ENCODE data around the gene ENOX2. TPM values are rescaled to one million over a fixed set of nuclear protein-coding genes. Genes with fewer than 3 reads are reported as not detected.

The ENOX2 gene
- total and polyA plus RNA-seq, 2 of the 13 experiments (the other 11 are each of a cell fraction or from before 2014, with no cell fraction given): 5.9 to 8.5 TPM

DNA sequence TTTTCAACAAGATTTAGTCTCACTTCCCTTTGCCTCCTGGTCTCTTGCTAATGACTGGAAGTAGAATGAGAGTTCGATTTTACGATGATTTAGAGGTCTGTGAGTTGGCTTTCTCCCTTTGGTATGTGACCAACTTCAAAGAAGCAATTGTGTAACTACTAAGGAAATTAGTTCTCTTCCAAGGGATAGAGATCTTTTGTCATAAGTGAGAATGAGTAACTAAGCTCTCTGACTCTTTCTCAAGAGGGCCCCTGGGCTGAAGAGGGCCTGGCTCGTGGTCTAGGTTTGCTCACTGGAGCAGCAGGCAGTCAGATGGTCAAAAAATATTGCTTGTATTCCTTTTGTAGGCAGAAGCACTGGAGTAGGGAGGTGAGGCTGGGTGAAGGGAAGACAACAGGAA, 176.3 kb downstream of the ENOX2 start:
- CTCF ChIA-PET (ENCODE audit: low intra/inter-chr PET ratio, low total read pairs): no interaction called here
- Histone ChIP-seq H2AFZ (ENCODE audit: low read length) (no peak overlapping the region), H3K4me3 (replicated peaks in 1 of 3; ENCODE audit: insufficient read depth in 1 of 3, low read depth in 2 of 3, low read length in 3 of 3) (no peak overlapping the region), H3K4me1 (ENCODE audit: insufficient read depth, low read length) (no peaks in the 10 kb centered on the region), H3K27me3 (ENCODE audit: control insufficient read depth in 1 of 2, insufficient read depth in 2 of 2, low read length in 2 of 2) (no peaks in the 10 kb centered on the region), H3K36me3 (replicated peaks in 1 of 2; ENCODE audit: control insufficient read depth in 1 of 2, insufficient read depth in 2 of 2, low read length in 2 of 2) (no peaks in the 10 kb centered on the region), H3K27ac (ENCODE audit: extremely low read length, insufficient read depth, low read length) (no peak overlapping the region), H3K4me2 (ENCODE audit: low read depth, low read length) (no peak overlapping the region), H4K20me1 (ENCODE audit: insufficient read depth, low read length) (no peaks in the 10 kb centered on the region), H3K9ac (ENCODE audit: insufficient read depth, low read depth, low read length) (no peak overlapping the region), H3K79me2 (ENCODE audit: insufficient read depth, low read length) (no peaks in the 10 kb centered on the region), H3K9me3 (ENCODE audit: low read length) (peaks cover 8% of the 10 kb centered on the region)
- no TSS peak for BruUV-seq (replicated peaks)
- 93% methylated on average over 3 of the region's 3 CpGs for WGBS (ENCODE audit: low lambda C conversion rate)
- POLR2A ChIA-PET: no interaction called here
- DNase-seq (ENCODE audit: low spot score): no peak
- TF ChIP-seq, protein P1, sequence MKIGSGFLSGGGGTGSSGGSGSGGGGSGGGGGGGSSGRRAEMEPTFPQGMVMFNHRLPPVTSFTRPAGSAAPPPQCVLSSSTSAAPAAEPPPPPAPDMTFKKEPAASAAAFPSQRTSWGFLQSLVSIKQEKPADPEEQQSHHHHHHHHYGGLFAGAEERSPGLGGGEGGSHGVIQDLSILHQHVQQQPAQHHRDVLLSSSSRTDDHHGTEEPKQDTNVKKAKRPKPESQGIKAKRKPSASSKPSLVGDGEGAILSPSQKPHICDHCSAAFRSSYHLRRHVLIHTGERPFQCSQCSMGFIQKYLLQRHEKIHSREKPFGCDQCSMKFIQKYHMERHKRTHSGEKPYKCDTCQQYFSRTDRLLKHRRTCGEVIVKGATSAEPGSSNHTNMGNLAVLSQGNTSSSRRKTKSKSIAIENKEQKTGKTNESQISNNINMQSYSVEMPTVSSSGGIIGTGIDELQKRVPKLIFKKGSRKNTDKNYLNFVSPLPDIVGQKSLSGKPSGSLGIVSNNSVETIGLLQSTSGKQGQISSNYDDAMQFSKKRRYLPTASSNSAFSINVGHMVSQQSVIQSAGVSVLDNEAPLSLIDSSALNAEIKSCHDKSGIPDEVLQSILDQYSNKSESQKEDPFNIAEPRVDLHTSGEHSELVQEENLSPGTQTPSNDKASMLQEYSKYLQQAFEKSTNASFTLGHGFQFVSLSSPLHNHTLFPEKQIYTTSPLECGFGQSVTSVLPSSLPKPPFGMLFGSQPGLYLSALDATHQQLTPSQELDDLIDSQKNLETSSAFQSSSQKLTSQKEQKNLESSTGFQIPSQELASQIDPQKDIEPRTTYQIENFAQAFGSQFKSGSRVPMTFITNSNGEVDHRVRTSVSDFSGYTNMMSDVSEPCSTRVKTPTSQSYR (CRISPR knock-in tag; IDR thresholded peaks at IDR 0.05; ENCODE audit: borderline replicate concordance): no peak
- TF ChIP-seq SNAI1 (CRISPR knock-in tag; IDR thresholded peaks at IDR 0.05; ENCODE audit: borderline replicate concordance): no peak
- TF ChIP-seq ZNF207 (IDR thresholded peaks at IDR 0.05; ENCODE audit: borderline replicate concordance): no peak
- no peak for FAIRE-seq
- intact Hi-C loops (cut with micrococcal nuclease; ENCODE audit: unreplicated experiment): no loop called here
- in situ Hi-C loops (cut with HindIII; ENCODE audit: extremely low pct_ligation_motif_present, low pct_unique_long_range_greater_than_20kb): no loop called here
- ATAC-seq: no peak

DNA sequence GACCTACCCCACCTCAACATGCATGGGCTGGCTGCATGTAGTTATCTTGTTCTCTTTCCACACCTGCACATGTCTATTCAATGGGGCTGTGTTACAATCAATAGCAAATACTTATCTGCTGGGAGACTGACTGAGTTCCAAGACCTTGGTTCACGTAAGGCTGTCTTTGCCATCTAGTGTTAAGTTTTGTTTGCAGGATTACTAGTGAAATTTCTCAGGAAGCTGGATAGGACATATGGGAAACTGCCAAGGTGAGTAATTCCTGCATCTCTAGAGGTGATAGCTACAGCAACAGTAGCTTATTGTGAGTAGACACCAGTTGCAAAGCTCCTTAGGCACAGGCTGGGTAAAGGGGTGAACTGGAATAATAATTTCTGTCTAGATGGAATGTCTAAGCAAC, 177.5 kb downstream of the ENOX2 start:
- Histone ChIP-seq H3K4me2 (ENCODE audit: low read depth, low read length) (no peak overlapping the region), H3K27ac (ENCODE audit: extremely low read length, insufficient read depth, low read length) (no peak overlapping the region), H3K27me3 (ENCODE audit: control insufficient read depth in 1 of 2, insufficient read depth in 2 of 2, low read length in 2 of 2) (no peaks in the 10 kb centered on the region), H4K20me1 (ENCODE audit: insufficient read depth, low read length) (no peaks in the 10 kb centered on the region), H3K9ac (ENCODE audit: insufficient read depth, low read depth, low read length) (no peak overlapping the region), H3K4me1 (ENCODE audit: insufficient read depth, low read length) (no peaks in the 10 kb centered on the region), H3K9me3 (ENCODE audit: low read length) (peaks cover 7% of the 10 kb centered on the region), H2AFZ (ENCODE audit: low read length) (no peak overlapping the region), H3K36me3 (replicated peaks in 1 of 2; ENCODE audit: control insufficient read depth in 1 of 2, insufficient read depth in 2 of 2, low read length in 2 of 2) (no peaks in the 10 kb centered on the region), H3K4me3 (replicated peaks in 1 of 3; ENCODE audit: insufficient read depth in 1 of 3, low read depth in 2 of 3, low read length in 3 of 3) (no peak overlapping the region), H3K79me2 (ENCODE audit: insufficient read depth, low read length) (no peaks in the 10 kb centered on the region)
- ATAC-seq (no peak), DNase-seq (ENCODE audit: low spot score) (no peak), FAIRE-seq (no peak)
- WGBS (ENCODE audit: low lambda C conversion rate): no CpG with 5 or more reads among the region's 1 CpG
- CTCF ChIA-PET (ENCODE audit: low intra/inter-chr PET ratio, low total read pairs): no interaction called here
- intact Hi-C loops (cut with micrococcal nuclease; ENCODE audit: unreplicated experiment) (no loop called here), in situ Hi-C loops (cut with HindIII; ENCODE audit: extremely low pct_ligation_motif_present, low pct_unique_long_range_greater_than_20kb) (no loop called here)
- no TSS peak for BruUV-seq (replicated peaks)
- TF ChIP-seq ZNF441 (CRISPR knock-in tag; IDR thresholded peaks at IDR 0.05; ENCODE audit: borderline replicate concordance) (no peak), STAG1 (CRISPR knock-in tag; IDR thresholded peaks at IDR 0.05) (0 out of 2 replicates have a peak, but pooled peaks have one; percentile 4)
- POLR2A ChIA-PET: no interaction called here

Data from HepG2 (cell line).